GM12891 (cell line): ENCODE data around the gene CBFA2T2.
A peak's percentile ranks its signal among the peaks of the same experiment; 100 is the strongest.

ENCODE experiments used
- PAX5 ChIP-seq: IDR thresholded peaks from 2 replicates; pipeline ENCODE4 v1.6.1; 2011; ENCODE audit warnings: low read length, moderate library complexity, mild to moderate bottlenecking; ENCODE audit not compliant: insufficient read depth, severe bottlenecking
- POLR2A ChIP-seq: IDR thresholded peaks from 2 replicates; pipeline ENCODE4 v1.6.1; 2011; ENCODE audit warnings: low read depth, low read length, control low read depth
- POLR2AphosphoS5 ChIP-seq: IDR thresholded peaks from 2 replicates; pipeline ENCODE4 v1.6.1; 2011; ENCODE audit warnings: low read depth, low read length, control low read depth
- SPI1 ChIP-seq: IDR thresholded peaks from 2 replicates; pipeline ENCODE4 v1.6.1; 2011; ENCODE audit warnings: low read depth, low read length, control low read depth
- TAF1 ChIP-seq: IDR thresholded peaks from 2 replicates; pipeline ENCODE4 v1.6.1; 2011; ENCODE audit warnings: low read depth, low read length, control low read depth

GRCh38 chr20:33606118-33606771, 116.3 kb downstream of the CBFA2T2 start:
- TF ChIP-seq TAF1 (no peak), POLR2A (no peak), POLR2AphosphoS5 (no peak), SPI1 (peak; percentile 32; the same call in 1 of the 2 replicates), PAX5 (no peak)
